B cell (primary cell): ENCODE results near the gene KIF2A. TPM values are rescaled to one million over a fixed set of nuclear protein-coding genes. Genes with fewer than 3 reads are reported as not detected.

ENCODE experiments used
- ATAC-seq: fragments of 200-7000 bp; cut with Tn5 transposase; one replicate; pipeline ENCODE4 v1.10.0; 2021; ENCODE audit warnings: low read depth, mild to moderate bottlenecking, moderate number of reproducible peaks, moderate library complexity
- CTCF ChIA-PET: fragments of 350-600 bp; sonication (Branson Sonifier 250); formaldehyde crosslinking; loops from one replicate; lab custom pipeline; 2021; ENCODE audit warnings: antibody characterized with exemption, inconsistent platforms; lab: Charles Lee
- POLR2A ChIA-PET: fragments of 350-600 bp; sonication (Branson Sonifier 250); formaldehyde crosslinking; loops from one replicate; lab custom pipeline; 2021; ENCODE audit warnings: antibody characterized with exemption; lab: Charles Lee
- DNase-seq: peaks from one replicate; pipeline ENCODE4 v3.0.0; 2013
- H2AFZ ChIP-seq: 2 replicates; pipeline ENCODE4 v1.6.1; 2012; ENCODE audit warnings: mild to moderate bottlenecking, low read depth, low read length; ENCODE audit not compliant: insufficient read depth, poor library complexity, severe bottlenecking
- H3K27ac ChIP-seq, 2 donors: 1 replicate in 1 of 2; 2 replicates in 1 of 2; pipeline ENCODE4 v1.5.1; 2012 to 2013; ENCODE audit warnings: low read length in 2 of 2, mild to moderate bottlenecking in 2 of 2, moderate library complexity in 1 of 2
- H3K27me3 ChIP-seq, 4 experiments: fragments of 200-600 bp in 1 of 4; sonication (generic) in 1 of 4; replicated peaks in 1 of 4; 1 replicate in 2 of 4; 2 replicates in 2 of 4; pipeline versions ENCODE4 v1.6.1 to v1.7.0; 2013 to 2016; ENCODE audit warnings: low read length in 3 of 4, mild to moderate bottlenecking in 2 of 4, mixed read lengths in 1 of 4, moderate library complexity in 1 of 4; ENCODE audit not compliant: insufficient read depth in 4 of 4, control insufficient read depth in 3 of 4; ENCODE audit errors: control extremely low read depth in 1 of 4
- H3K36me3 ChIP-seq, 2 experiments: replicated peaks in 1 of 2; 1 replicate in 1 of 2; 2 replicates in 1 of 2; pipeline versions ENCODE4 v1.6.1 to v1.7.1; 2013; ENCODE audit warnings: low read length in 1 of 2; ENCODE audit not compliant: insufficient read depth in 2 of 2, control insufficient read depth in 1 of 2; ENCODE audit errors: control extremely low read depth in 1 of 2, extremely low read depth in 1 of 2
- H3K4me1 ChIP-seq, 2 donors: fragments of 200-600 bp in 1 of 2; sonication (generic) in 1 of 2; 1 replicate in 1 of 2; 2 replicates in 1 of 2; pipeline versions ENCODE4 v1.5.1 to v1.6.1; 2013 to 2017; ENCODE audit warnings: low read length in 2 of 2; ENCODE audit not compliant: control insufficient read depth in 2 of 2, insufficient read depth in 2 of 2
- H3K4me2 ChIP-seq: replicated peaks from 2 replicates; pipeline ENCODE3; 2012; ENCODE audit warnings: mild to moderate bottlenecking, low read depth, low read length; ENCODE audit not compliant: poor library complexity, severe bottlenecking
- H3K4me3 ChIP-seq, 5 experiments: fragments of 200-600 bp in 1 of 5; sonication (generic) in 1 of 5; 1 replicate in 3 of 5; 2 replicates in 2 of 5; pipeline versions ENCODE4 v1.5.1 to v1.7.0; 2011 to 2016; ENCODE audit warnings: low read length in 4 of 5, mild to moderate bottlenecking in 4 of 5, low read depth in 2 of 5, control low read depth in 1 of 5, moderate library complexity in 1 of 5; ENCODE audit not compliant: insufficient read depth in 1 of 5; ENCODE audit errors: control extremely low read depth in 1 of 5, extremely low read depth in 1 of 5
- H3K79me2 ChIP-seq: fragments of 200-600 bp; sonication (generic); one replicate; pipeline ENCODE4 v1.6.0; 2016; ENCODE audit warnings: low read length; ENCODE audit not compliant: control insufficient read depth, insufficient read depth
- H3K9ac ChIP-seq: fragments of 200-600 bp; sonication (generic); 2 replicates; pipeline ENCODE4 v1.6.1; 2017; ENCODE audit warnings: mild to moderate bottlenecking, low read length, moderate library complexity
- H3K9me3 ChIP-seq, 3 donors: one replicate each; pipeline versions ENCODE4 v1.6.1 to v1.7.1; 2013; ENCODE audit warnings: low read length in 2 of 3; ENCODE audit not compliant: control insufficient read depth in 2 of 3, insufficient read depth in 1 of 3; ENCODE audit errors: control extremely low read depth in 1 of 3
- H4K20me1 ChIP-seq: 2 replicates; pipeline ENCODE4 v1.6.0; 2012; ENCODE audit warnings: mild to moderate bottlenecking, low read length; ENCODE audit not compliant: insufficient read depth, control insufficient read depth, poor library complexity, severe bottlenecking
- H3K27ac Mint-ChIP-seq: one replicate; pipeline ENCODE4 v1.8.0; 2021; ENCODE audit warnings: mixed read lengths
- H3K27me3 Mint-ChIP-seq: one replicate; pipeline ENCODE4 v1.8.0; 2021; ENCODE audit warnings: mixed read lengths
- H3K4me1 Mint-ChIP-seq: one replicate; pipeline ENCODE4 v1.8.0; 2021; ENCODE audit warnings: mixed read lengths
- H3K4me3 Mint-ChIP-seq: one replicate; pipeline ENCODE4 v1.8.0; 2021; ENCODE audit warnings: mixed read lengths
- H3K9me3 Mint-ChIP-seq: one replicate; pipeline ENCODE4 v1.8.0; 2022; ENCODE audit warnings: mixed read lengths; ENCODE audit not compliant: insufficient read depth
- CTCF ChIP-seq: fragments of 200-600 bp; IDR thresholded peaks from one replicate; pipeline ENCODE4 v1.8.0; 2022; ENCODE audit warnings: antibody characterized with exemption, mild to moderate bottlenecking
- EZH2 ChIP-seq: IDR thresholded peaks from 2 replicates; pipeline ENCODE4 v1.6.1; 2012; ENCODE audit warnings: borderline replicate concordance, low read depth, mild to moderate bottlenecking, moderate library complexity, low read length; ENCODE audit not compliant: insufficient read depth, poor library complexity, severe bottlenecking
- WGBS: methylation state at CpG from one replicate; pipeline ENCODE4 v1.1.5; 2013; ENCODE audit warnings: missing lambda C conversion rate; ENCODE audit not compliant: insufficient coverage; 5-methylcytosine and 5-hydroxymethylcytosine counted together
- intact Hi-C: fragments of 100-400 bp; cut with micrococcal nuclease; formaldehyde crosslinking; loops from one replicate; pipeline ENCODE4 v1.10.0; 2022
- polyA plus RNA-seq: library from polyadenylated mRNA; depleted of rRNA; stranded (reverse); fragments of >200 nt; gene quantifications from 2 replicates; pipeline ENCODE4 v1.2.3, GENCODE V29; 2012
- total RNA-seq, 2 donors: library from RNA; stranded (reverse); fragments of 120-200 nt in 1 of 2; gene quantifications; 1 replicate in 1 of 2; 2 replicates in 1 of 2; pipeline versions ENCODE4 v1.2.3 to v1.2.4, GENCODE V29; 2013 to 2022

The KIF2A gene
- total and polyA plus RNA-seq, 2 donors (not counting 1 experiment from before 2014, with no cell fraction given): 12.9 to 59.0 TPM

- DNase-seq: no peak
- no peak overlapping the region for H3K27ac Mint-ChIP-seq
- ChIA-PET POLR2A (no interaction called here), CTCF (no interaction called here)
- H4K20me1 ChIP-seq: peaks cover 69% of the 10 kb centered on the region
- H3K79me2 ChIP-seq: peaks cover 96% of the 10 kb centered on the region
- no peak overlapping the region for H3K4me2 ChIP-seq
- H3K36me3 ChIP-seq: peaks cover 0 to 1% of the 10 kb centered on the region in 2 experiments
- no peak for ATAC-seq
- H3K9me3 Mint-ChIP-seq: no peaks in the 10 kb centered on the region
- H3K4me1 ChIP-seq: peaks cover 32 to 40% of the 10 kb centered on the region in 2 donors
- H3K9ac ChIP-seq: no peak overlapping the region
- no peak overlapping the region for H3K4me3 ChIP-seq
- TF ChIP-seq EZH2: no peak
- TF ChIP-seq CTCF: no peak
- no peaks in the 10 kb centered on the region for H3K27me3 ChIP-seq
- no peaks in the 10 kb centered on the region for H3K27me3 Mint-ChIP-seq
- H3K27ac ChIP-seq: no peak overlapping the region
- no peaks in the 10 kb centered on the region for H3K9me3 ChIP-seq
- intact Hi-C loops: no loop called here
- H3K4me3 Mint-ChIP-seq: no peak overlapping the region
- 100% methylated on average over 2 of the region's 9 CpGs for WGBS
- H2AFZ ChIP-seq: no peak overlapping the region
- peaks cover 74% of the 10 kb centered on the region for H3K4me1 Mint-ChIP-seq
Measured at GRCh38 chr5:62327138-62328053, 21.4 kb downstream of the KIF2A start.
